Stomach smooth muscle (tissue), 2 donors: ENCODE results near the gene RASGRP3.
"Not testable (repeated sequence)": the region's sequence is repeated elsewhere in the genome, so short reads cannot be mapped to it uniquely, and the experiment has no call there.

Source experiments
- H3K27ac ChIP-seq: one replicate; pipeline ENCODE4 v1.7.0; 2013; ENCODE audit warnings: mild to moderate bottlenecking, low read length, inconsistent platforms
- H3K27me3 ChIP-seq, 2 donors: one replicate each; pipeline ENCODE4 v1.7.0; 2013; ENCODE audit warnings: low read length in 2 of 2; ENCODE audit not compliant: insufficient read depth in 2 of 2, control insufficient read depth in 1 of 2
- H3K36me3 ChIP-seq, 2 donors: one replicate each; pipeline ENCODE4 v1.7.0; 2013; ENCODE audit warnings: low read length in 2 of 2; ENCODE audit not compliant: control insufficient read depth in 2 of 2, insufficient read depth in 2 of 2
- H3K4me1 ChIP-seq: one replicate; pipeline ENCODE4 v1.7.0; 2013; ENCODE audit warnings: low read length; ENCODE audit not compliant: control insufficient read depth, insufficient read depth
- H3K4me3 ChIP-seq, 2 donors: one replicate each; pipeline ENCODE4 v1.7.0; 2013; ENCODE audit warnings: low read length in 2 of 2
- H3K9ac ChIP-seq, 2 donors: one replicate each; pipeline ENCODE4 v1.7.0; 2013; ENCODE audit warnings: low read length in 2 of 2, mild to moderate bottlenecking in 1 of 2
- H3K9me3 ChIP-seq, 2 donors: one replicate each; pipeline ENCODE4 v1.7.0; 2013; ENCODE audit warnings: low read length in 2 of 2; ENCODE audit not compliant: control insufficient read depth in 2 of 2
- donor health status: healthy.
- donor health status: Pancreatic carcinoma.

The RASGRP3 gene

DNA sequence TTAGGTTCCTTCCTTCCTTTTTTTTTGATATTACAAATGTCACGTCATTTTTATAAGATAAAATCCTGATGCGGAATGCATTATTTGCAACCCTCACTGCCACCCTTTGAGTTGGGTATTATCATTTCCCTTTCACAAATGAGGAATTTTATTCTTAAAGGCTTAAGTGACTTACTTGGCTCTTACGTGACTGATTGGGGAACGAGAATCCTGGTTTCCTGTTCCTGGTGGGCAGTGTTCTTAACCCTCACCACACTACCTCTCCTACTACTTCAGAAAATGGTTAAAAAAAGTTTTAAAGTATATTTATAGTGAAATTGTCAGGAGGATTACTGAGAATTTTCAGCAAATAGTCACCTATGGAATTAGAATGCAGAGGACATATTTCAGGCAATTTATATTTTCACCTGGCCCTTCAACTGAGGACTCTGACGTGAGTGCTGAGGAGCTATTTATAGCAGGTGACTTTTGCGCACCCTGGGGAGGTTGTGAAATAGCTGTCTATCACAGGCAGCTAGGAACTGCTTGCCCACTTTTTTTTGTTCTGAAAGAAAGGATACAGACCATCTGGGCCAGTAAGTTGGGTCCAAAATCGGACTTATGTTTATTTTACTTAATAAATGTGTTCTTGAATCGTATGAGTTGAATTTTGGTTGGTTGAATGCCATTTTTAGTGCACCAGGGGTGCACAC is 18.7 kb upstream of the RASGRP3 start:
- Histone ChIP-seq H3K27ac (peak overlapping the region; percentile 37), H3K27me3 (no peaks in the 10 kb centered on the region), H3K9me3 (peaks cover 4% of the 10 kb centered on the region in 2 donors)

DNA sequence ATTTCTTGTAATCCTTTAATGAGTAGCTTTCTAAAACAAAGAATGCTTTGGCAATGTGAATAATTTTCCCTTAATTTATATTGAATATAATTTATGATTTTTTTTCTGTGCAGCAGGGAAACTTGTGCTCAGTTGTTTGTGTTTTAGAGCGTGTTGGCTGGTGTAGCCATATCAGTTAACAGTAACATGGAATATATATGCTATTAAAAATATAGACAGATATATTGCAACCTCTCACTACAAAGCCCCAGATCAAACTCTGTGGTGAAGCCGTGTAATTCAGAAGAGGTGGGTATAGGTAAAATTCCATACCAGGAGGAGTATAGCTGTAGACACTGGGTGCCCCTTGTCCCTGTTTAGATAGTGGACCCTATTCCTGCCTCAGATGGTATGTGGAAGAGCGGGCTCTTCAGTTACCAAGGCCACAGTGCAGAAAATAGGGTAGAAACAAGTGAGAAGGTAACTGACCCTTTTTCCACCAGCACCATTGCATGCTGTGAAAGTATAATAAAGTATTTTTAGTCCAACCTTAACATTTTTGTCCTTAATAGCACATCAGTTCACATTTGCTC is 18.1 kb upstream of the RASGRP3 start:
- Histone ChIP-seq H3K4me1 (peaks cover 9% of the 10 kb centered on the region), H3K4me3 (no peak overlapping the region), H3K27ac (no peak overlapping the region), H3K27me3 (no peaks in the 10 kb centered on the region), H3K36me3 (no peaks in the 10 kb centered on the region), H3K9ac (no peak overlapping the region), H3K9me3 (peaks cover 2 to 4% of the 10 kb centered on the region in 2 donors)

More for the DNA sequence above, 18.7 kb upstream of the RASGRP3 start:
- Histone ChIP-seq H3K36me3 (no peaks in the 10 kb centered on the region), H3K4me3 (no peak overlapping the region), H3K4me1 (peaks cover 9% of the 10 kb centered on the region), H3K9ac (no peak overlapping the region)

DNA sequence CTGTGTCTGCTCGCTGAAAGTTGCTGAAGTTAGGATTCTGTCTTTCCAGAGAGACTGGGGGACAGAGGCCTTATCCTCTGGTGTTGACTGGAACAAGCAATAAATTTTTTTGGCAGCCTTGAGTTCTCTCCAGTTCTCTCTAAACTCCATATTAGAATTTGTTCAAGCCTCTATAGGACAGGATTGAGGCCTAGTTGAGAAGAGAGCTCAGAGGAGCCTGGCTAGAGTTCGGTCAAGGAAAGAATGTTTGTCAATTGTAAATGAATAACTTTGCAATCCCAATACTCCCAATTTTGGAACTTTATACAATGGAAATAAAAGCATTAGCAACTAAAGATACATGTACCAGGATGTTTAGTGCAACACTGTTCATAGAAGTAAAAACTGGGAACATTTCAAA is 16.7 kb upstream of the RASGRP3 start:
- Histone ChIP-seq H3K36me3 (no peaks in the 10 kb centered on the region), H3K9me3 (peaks cover 0 to under 1% of the 10 kb centered on the region in 2 donors), H3K27ac (no peak overlapping the region), H3K4me1 (peaks cover 9% of the 10 kb centered on the region), H3K9ac (no peak overlapping the region), H3K27me3 (no peaks in the 10 kb centered on the region), H3K4me3 (no peak overlapping the region)

DNA sequence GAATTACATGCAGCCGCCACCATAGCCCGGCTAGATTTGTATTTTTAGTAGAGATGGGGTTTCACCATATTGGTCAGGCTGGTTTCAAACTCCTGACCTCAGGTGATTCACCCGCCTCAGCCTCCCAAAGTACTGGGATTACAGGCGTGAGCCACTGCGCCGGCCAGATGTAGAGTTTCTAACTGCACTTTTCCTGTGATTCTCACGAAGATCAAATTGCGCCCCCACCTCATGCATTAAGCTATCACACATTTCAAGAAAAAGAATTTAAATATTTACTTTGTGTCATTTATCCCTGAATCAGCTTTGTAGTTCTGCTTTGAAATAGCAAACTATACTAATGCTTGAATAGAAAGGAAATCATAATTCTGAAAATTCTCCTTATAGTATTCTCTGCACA is 13.9 kb upstream of the RASGRP3 start:
- H3K4me3 ChIP-seq, H3K36me3 ChIP-seq, H3K9ac ChIP-seq, H3K9me3 ChIP-seq, H3K27me3 ChIP-seq, H3K27ac ChIP-seq, H3K4me1 ChIP-seq: not testable (repeated sequence)

DNA sequence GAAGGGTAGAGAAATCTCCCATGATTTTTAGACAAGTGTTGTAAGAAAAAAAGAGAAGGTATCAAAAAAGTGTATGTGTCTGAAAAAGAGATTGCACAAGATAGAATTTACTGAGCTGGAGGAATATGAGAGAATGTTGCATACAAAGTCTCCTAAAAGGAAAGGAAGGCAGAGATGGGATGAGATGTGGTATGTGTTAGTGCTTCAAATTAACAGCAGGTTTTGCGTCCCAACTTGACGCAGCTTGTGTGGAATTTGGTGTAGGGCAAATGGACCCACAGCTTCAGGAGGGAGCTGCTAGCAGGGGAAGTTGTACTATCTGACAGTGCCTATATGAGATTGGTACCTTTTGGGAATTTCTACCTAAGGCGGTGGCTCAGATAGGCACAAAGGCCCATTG is 9.0 kb upstream of the RASGRP3 start:
- peaks cover 2% of the 10 kb centered on the region for H3K4me1 ChIP-seq
- no peaks in the 10 kb centered on the region for H3K36me3 ChIP-seq
- no peak overlapping the region for H3K27ac ChIP-seq
- no peak overlapping the region for H3K9ac ChIP-seq
- no peaks in the 10 kb centered on the region for H3K9me3 ChIP-seq
- no peaks in the 10 kb centered on the region for H3K27me3 ChIP-seq
- no peak overlapping the region for H3K4me3 ChIP-seq

DNA sequence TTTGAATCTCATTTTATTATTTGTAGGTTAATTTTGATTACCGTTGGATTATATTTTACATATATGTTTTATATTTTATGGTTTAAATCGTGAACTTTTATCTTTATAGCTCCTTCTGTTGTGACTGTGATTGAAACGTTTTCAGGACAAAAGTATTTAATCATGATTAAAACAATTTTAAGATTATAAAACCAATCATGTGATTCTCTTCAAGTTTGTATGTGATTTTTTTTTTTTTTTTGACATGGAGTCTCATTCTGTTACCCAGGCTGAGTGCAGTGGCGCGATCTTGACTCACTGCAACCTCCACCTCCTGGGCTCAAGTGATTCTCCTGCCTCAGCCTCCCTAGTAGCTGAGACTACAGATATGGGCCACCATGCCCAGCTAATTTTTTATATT is 7.2 kb upstream of the RASGRP3 start:
- no peaks in the 10 kb centered on the region for H3K9me3 ChIP-seq
- H3K27me3 ChIP-seq: no peaks in the 10 kb centered on the region
- peaks cover 2% of the 10 kb centered on the region for H3K4me1 ChIP-seq
- H3K27ac ChIP-seq: no peak overlapping the region
- no peaks in the 10 kb centered on the region for H3K36me3 ChIP-seq
- H3K4me3 ChIP-seq: no peak overlapping the region
- H3K9ac ChIP-seq: no peak overlapping the region

DNA sequence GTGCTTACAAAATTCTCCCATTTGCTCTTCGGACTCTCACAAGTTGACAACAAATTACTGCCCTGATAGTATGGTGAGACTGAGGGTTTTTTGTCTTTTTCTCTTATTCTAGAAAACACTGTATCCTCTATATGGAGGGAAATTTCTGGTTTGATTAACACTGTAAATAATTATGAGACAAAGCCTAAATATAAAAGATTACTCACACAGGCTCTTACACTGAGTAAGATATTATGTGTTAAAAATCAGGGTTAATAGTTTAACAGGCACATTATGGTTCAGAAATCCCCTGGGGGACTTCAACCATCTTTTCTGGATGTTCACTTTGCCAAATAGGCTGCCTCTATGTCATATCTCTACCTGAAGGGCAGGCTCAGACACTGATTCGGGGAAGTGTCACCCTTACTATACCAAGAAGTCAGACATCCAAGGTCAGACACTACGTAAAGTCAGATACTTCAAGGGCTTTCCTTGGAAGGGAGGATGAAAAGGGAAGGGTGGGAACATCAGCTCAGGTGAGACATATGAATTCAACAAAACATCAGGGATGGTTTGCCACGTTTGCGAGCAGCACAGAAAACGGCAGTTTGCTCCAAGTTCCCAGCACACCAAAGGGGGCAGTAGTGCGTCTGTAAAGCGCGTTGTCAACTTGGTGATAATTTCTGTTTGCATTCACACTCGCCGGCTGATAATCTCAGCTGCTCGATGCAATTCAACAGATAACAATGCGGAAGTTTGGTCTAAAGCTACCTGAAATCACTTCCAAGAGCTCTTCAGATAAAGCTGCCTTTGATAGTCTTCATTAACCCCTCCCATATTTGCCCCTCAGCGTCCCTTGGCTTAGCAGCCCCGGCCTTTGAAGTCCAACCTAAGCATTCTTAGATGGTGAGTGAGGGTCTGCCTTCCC is 972 bp upstream of the RASGRP3 start:
- peaks cover 13% of the 10 kb centered on the region for H3K4me1 ChIP-seq
- no peaks in the 10 kb centered on the region for H3K27me3 ChIP-seq
- peak overlapping the region; percentile 93 to 96 for H3K4me3 ChIP-seq
- no peaks in the 10 kb centered on the region for H3K9me3 ChIP-seq
- peak overlapping the region; percentile 64 to 88 for H3K9ac ChIP-seq
- H3K36me3 ChIP-seq: no peaks in the 10 kb centered on the region
- peak overlapping the region; percentile 91 for H3K27ac ChIP-seq

DNA sequence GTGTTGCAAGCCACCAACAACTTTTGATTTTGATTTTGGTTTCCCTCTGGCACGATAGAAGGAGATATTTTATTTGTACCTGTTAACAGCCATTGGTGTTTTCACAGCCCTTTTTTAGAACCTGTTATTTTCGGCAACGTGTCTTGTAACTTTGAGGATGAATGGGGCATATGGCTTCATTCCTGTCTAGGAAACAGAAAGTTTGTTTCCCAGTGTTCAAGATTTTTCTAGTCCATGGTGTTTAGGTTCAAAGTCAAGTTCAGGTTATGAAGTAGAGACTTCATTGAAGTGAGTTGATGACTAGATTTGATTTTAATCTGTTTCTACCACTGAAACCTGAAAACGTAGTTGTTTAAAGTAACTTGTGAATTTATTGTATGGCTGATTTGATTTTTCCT is 343 bp downstream of the RASGRP3 start:
- no peaks in the 10 kb centered on the region for H3K36me3 ChIP-seq
- H3K4me1 ChIP-seq: peaks cover 13% of the 10 kb centered on the region
- peak overlapping the region; percentile 93 to 96 for H3K4me3 ChIP-seq
- H3K9ac ChIP-seq: peak overlapping the region; percentile 64 to 88
- H3K9me3 ChIP-seq: no peaks in the 10 kb centered on the region
- peak overlapping the region; percentile 91 for H3K27ac ChIP-seq
- no peaks in the 10 kb centered on the region for H3K27me3 ChIP-seq

DNA sequence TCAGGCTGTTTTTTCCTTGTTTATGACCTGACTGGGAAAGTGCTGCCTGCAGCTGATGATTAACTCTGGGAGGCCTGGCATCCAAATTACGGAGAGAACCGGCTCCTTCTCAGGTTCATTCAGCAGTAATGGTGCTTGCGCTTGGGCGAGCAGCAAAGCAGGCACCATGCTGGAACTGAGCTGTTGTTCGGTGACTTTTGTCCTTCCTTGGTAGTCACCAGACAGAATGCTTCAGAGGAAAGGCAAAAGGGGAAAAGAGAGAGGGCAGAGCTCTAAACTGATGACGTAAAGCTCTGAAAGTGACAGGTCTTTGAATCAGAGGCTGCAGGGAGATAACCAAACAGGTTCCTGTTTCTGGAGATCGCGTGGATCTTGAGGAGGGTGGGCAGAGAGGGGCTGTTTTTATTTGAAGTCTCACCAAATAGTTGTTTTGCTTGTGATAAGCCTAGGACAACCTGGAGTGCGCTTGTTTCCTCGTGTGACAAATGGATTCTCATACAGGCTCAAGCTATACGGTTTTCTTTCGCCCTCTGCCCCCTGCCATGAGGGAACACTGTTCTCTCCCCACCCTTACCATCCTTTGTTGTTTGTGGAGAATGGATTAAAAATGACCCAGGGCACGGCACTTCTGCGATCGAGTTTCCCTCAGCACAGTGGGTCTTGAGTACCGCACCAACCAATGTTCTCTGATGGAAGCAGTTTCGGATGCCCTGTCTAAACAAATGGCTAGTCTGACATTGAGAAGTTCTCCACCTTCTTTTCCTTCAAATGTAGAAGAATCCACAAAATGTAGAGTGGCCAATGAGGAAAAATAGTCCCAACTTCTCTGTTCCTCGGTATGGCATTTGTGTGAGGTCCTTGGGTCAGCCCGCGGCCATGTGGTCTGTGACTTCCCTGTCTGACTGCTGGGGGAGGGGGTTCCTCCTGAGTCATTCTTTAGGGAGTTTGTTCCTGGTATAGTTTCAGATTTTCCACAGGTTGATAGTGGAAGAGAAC is 1.3 kb downstream of the RASGRP3 start:
- Histone ChIP-seq H3K36me3 (no peaks in the 10 kb centered on the region), H3K27ac (no peak overlapping the region), H3K9ac (peak overlapping the region in 1 of 2 donors; percentile 13), H3K4me3 (peak overlapping the region in 1 of 2 donors; percentile 36), H3K9me3 (no peaks in the 10 kb centered on the region), H3K27me3 (no peaks in the 10 kb centered on the region), H3K4me1 (peaks cover 13% of the 10 kb centered on the region)
